Measurements from ENCODE around the gene TTC7B. TPM values are rescaled to one million over a fixed set of nuclear protein-coding genes. Genes with fewer than 3 reads are reported as not detected.

The TTC7B gene
- total and polyA plus RNA-seq, 2 of the 8 experiments (the other 6 are each of a cell fraction or from before 2014, with no cell fraction given), result 23.7 to 34.0 TPM

DNA sequence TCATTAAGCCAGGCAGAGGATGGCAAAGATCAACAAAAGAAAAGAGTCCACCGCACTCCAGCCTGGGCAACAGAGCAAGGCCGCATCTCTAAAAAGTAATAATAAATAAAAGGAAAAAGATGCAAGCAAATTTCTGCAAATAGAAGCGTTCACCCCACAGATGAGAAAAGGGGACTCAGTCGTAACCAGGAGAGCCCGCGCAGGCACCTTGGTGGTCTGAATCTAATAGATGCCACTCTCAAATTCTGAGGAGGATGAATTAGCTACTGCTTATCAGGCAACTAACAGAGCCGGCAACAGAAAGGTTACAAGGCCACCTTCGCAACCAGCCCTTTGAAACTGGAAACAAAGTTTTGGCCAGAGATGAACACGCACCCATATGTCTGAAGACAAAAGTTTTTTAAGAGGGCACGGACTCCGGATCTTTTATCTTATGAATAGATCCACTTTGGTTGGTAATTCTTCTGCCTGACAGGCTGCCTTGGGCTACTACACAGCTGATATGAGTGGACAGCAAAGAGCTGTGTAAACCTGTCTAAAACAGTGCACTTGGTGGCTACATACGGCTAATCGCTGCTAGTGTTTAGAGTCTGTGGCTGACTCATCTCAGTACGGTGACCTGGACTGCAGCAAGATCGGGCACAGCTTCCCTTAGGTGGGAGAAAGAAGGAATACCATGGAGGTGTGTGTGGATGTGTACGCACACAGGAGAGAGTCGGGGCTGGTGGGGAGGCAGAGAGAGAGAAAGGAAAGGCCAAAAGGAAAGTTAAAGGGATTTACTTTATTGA is 32.9 kb upstream of the TTC7B start:
- Histone ChIP-seq H2BK15ac (ENCODE audit: low read length) (no peak overlapping the region), H3K4me2 (ENCODE audit: insufficient read depth in 1 of 2, low read depth in 2 of 2, low read length in 2 of 2) (no peak overlapping the region), H3K23ac (ENCODE audit: insufficient read length) (no peak overlapping the region), H3K79me2 (ENCODE audit: control insufficient read depth in 1 of 2, insufficient read depth in 2 of 2, low read length in 2 of 2) (no peaks in the 10 kb centered on the region), H3K79me1 (ENCODE audit: low read depth, low read length) (no peaks in the 10 kb centered on the region), H3K9me3 (ENCODE audit: insufficient read depth in 2 of 2, low read depth in 1 of 2, low read length in 1 of 2) (no peaks in the 10 kb centered on the region), H3K14ac (ENCODE audit: insufficient read length) (no peak overlapping the region), H3K56ac (replicated peaks; ENCODE audit: insufficient read length, low read depth, low read length) (no peak overlapping the region), H2AFZ (ENCODE audit: low read length) (no peak overlapping the region), H2AK5ac (ENCODE audit: low read depth, low read length) (peak overlapping the region; percentile 2; the same call in 1 of the 2 replicates), H2BK12ac (ENCODE audit: low read depth, low read length) (peak overlapping the region; percentile 70), H3K4me1 (replicated peaks in 1 of 4; ENCODE audit: control insufficient read depth in 3 of 4, insufficient read depth in 4 of 4, low read length in 3 of 4) (peaks cover 0 to 2% (median 0%) of the 10 kb centered on the region in 4 experiments; a peak in 1 of 7 replicates), H2BK120ac (replicated peaks; ENCODE audit: low read depth, low read length) (no peak overlapping the region), H4K91ac (replicated peaks; ENCODE audit: insufficient read length, low read length) (no peak overlapping the region), H2BK20ac (ENCODE audit: low read length) (no peak overlapping the region; the same call in 1 of the 2 replicates), H3K27ac (ENCODE audit: low read depth, low read length) (no peak overlapping the region), H3K27me3 (replicated peaks in 1 of 4; ENCODE audit: control insufficient read depth in 3 of 4, extremely low read depth in 1 of 4, insufficient read depth in 3 of 4, low read length in 3 of 4) (no peaks in the 10 kb centered on the region), H3K9ac (replicated peaks in 1 of 4; ENCODE audit: extremely low read depth in 1 of 4, low read depth in 3 of 4, low read length in 3 of 4) (no peak overlapping the region), H3K36me3 (ENCODE audit: control insufficient read depth in 2 of 4, insufficient read depth in 4 of 4, low read length in 3 of 4) (no peaks in the 10 kb centered on the region; a peak in 1 of 8 replicates), H4K5ac (ENCODE audit: insufficient read length, low read depth, low read length) (no peak overlapping the region), H3K4me3 (ENCODE audit: extremely low read depth in 1 of 4, insufficient read depth in 2 of 4, low read depth in 3 of 4, low read length in 4 of 4) (no peak overlapping the region), H4K20me1 (replicated peaks in 1 of 2; ENCODE audit: control insufficient read depth in 1 of 2, insufficient read depth in 2 of 2, low read length in 2 of 2) (no peaks in the 10 kb centered on the region), H3K18ac (ENCODE audit: extremely low read depth, low read length) (no peak overlapping the region; the same call in 1 of the 2 replicates), H4K8ac (ENCODE audit: extremely low read depth, insufficient read depth, low read length) (0 out of 2 replicates have a peak overlapping the region, but pooled peaks have one; percentile 18), H3K23me2 (ENCODE audit: low read depth, low read length) (no peaks in the 10 kb centered on the region), H2BK5ac (ENCODE audit: low read depth, low read length) (peak overlapping the region; percentile 18), H3K4ac (replicated peaks; ENCODE audit: insufficient read length, low read depth, low read length) (no peak overlapping the region)
- WGBS, 2 experiments (ENCODE audit: extremely low coverage in 1 of 2, insufficient coverage in 1 of 2, insufficient read length in 1 of 2, insufficient replicate concordance in 2 of 2, low coverage in 1 of 2, low lambda C conversion rate in 2 of 2, missing lambda C conversion rate in 1 of 2), result 87% methylated on average over 17 of the region's 17 CpGs; no CpG with 5 or more reads in 1 of the 2 experiments
- FAIRE-seq (no peak), DNase-seq (ENCODE audit: low read depth in 1 of 2, low spot score in 2 of 2) (peak in 1 of 2 experiments; percentile 34)
- CTCF ChIA-PET (ENCODE audit: partially characterized antibody), result interaction anchor here (0.7 to 2.5 kb wide), 4 partner anchors 8 to 91 kb away, joined by 3 to 7 read pairs (median 4); no protein-coding TSS in a partner anchor
- POLR2A ChIA-PET (ENCODE audit: partially characterized antibody), result no interaction called here
- TF ChIP-seq RBBP5 (IDR thresholded peaks at IDR 0.05; ENCODE audit: borderline replicate concordance, low read depth, low read length) (no peak), JUN (IDR thresholded peaks at IDR 0.05; ENCODE audit: low read depth, low read length) (no peak), TBP (IDR thresholded peaks at IDR 0.05; ENCODE audit: low read depth, low read length) (no peak), POLR2AphosphoS5 (IDR thresholded peaks at IDR 0.05; ENCODE audit: low read depth, low read length) (no peak), KDM4A (IDR thresholded peaks at IDR 0.05; ENCODE audit: low read depth, low read length, severe bottlenecking) (no peak), BACH1 (IDR thresholded peaks at IDR 0.05; ENCODE audit: low read length) (no peak)
- TF ChIP-seq, protein P1, sequence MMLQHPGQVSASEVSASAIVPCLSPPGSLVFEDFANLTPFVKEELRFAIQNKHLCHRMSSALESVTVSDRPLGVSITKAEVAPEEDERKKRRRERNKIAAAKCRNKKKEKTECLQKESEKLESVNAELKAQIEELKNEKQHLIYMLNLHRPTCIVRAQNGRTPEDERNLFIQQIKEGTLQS (IDR thresholded peaks at IDR 0.05; ENCODE audit: insufficient read depth, low read depth, low read length), result no peak
